Fibroblast of skin of left quadriceps (primary cell): ENCODE results near the gene BTNL2.
"Not testable (repeated sequence)": the region's sequence is repeated elsewhere in the genome, so short reads cannot be mapped to it uniquely, and the experiment has no call there.

Source experiments
- DNase-seq, 2 experiments: peaks; one replicate each; pipeline ENCODE4 v3.0.0-alpha.2; 2013; ENCODE audit warnings: low read depth in 2 of 2

BTNL2 gene

DNA sequence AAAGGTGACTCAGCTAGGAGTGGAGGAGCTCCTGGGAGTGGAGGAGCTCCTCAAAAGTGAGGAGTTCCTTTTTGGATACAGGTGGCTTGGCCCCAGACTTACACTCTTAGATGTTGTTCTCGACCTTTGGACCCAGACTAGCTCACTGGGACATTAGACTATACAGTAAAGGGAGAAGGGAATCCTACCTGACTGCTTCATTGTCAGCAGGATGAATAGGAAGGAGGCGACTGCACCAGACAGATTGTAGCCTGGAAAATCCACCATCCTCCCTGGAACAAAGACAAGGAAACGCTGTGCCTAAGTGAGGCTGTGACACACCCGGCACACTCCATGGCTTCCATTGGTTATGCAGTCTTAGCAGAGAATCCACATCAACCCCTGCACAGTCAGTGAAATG is at the start of gene BTNL2:
TSS of gene BTNL2 (minus strand) at position 325 of the 400 bp plus-strand sequence. CDS start at position 267, 58 bp downstream.
- DNase-seq: no peak

GRCh38 chr6:32449088-32449736 is 42.2 kb upstream of the BTNL2 start:
- no peak for DNase-seq

- DNase-seq: no peak
Observed at GRCh38 chr6:32447932-32448331, 41.0 kb upstream of the BTNL2 start.

- no peak for DNase-seq
Observed at GRCh38 chr6:32445321-32445854, 38.4 kb upstream of the BTNL2 start.

DNA sequence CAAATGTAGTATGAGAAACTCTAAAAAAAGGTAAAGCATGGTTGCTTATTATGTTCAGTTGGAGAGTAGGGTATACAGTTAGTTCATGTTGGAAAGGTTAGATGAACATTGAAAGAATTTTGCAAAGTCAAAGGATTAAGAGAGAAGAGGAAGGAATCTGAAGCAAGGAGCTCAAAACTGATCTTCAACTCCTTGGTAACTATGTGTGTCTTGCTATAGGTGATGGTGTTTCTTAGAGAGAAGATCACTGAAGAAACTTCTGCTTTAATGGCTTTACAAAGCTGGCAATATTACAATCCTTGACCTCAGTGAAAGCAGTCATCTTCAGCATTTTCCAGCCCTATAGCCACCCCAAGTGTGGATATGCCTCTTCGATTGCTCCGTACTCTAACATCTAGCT is 37.5 kb upstream of the BTNL2 start:
- no peak for DNase-seq

GRCh38 chr6:32442977-32443552 is 36.1 kb upstream of the BTNL2 start:
- no peak for DNase-seq

DNA sequence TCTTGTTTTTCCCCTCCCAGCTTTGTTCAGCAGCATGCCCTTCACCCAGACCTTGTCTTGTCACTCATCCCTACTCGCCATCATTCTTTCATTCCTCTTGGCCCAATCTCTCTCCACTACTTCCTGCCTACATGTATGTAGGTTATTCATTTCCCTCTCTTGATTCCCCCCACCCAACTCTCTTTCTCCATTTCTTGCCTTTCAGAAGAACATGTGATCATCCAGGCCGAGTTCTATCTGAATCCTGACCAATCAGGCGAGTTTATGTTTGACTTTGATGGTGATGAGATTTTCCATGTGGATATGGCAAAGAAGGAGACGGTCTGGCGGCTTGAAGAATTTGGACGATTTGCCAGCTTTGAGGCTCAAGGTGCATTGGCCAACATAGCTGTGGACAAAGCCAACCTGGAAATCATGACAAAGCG is 35.3 kb upstream of the BTNL2 start:
- no peak for DNase-seq

DNA sequence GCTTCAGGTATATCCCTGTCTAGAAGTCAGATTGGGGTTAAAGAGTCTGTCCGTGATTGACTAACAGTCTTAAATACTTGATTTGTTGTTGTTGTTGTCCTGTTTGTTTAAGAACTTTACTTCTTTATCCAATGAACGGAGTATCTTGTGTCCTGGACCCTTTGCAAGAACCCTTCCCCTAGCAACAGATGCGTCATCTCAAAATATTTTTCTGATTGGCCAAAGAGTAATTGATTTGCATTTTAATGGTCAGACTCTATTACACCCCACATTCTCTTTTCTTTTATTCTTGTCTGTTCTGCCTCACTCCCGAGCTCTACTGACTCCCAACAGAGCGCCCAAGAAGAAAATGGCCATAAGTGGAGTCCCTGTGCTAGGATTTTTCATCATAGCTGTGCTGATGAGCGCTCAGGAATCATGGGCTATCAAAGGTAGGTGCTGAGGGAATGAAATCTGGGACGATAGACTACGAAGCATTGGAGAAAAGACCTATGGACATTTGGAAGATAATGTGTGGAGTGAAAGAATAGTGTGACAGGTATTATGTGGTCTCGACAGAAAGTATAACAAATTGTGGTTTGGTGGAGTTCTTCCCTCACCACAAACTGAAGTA is 32.7 kb upstream of the BTNL2 start, which contains the start of gene HLA-DRA:
TSS of gene HLA-DRA (plus strand) at position 286 of the 613 bp plus-strand sequence. CDS start at position 350, 64 bp downstream.
- peak in 1 of 2 experiments; percentile 3 for DNase-seq

- no peak for DNase-seq
Observed at GRCh38 chr6:32439139-32439538, 32.2 kb upstream of the BTNL2 start.

- DNase-seq: no peak
Observed at GRCh38 chr6:32436995-32437836, 30.2 kb upstream of the BTNL2 start.

GRCh38 chr6:32436186-32436585 is 29.2 kb upstream of the BTNL2 start:
- no peak for DNase-seq

GRCh38 chr6:32433950-32434349 is 27.0 kb upstream of the BTNL2 start:
- DNase-seq: not testable (repeated sequence)

DNA sequence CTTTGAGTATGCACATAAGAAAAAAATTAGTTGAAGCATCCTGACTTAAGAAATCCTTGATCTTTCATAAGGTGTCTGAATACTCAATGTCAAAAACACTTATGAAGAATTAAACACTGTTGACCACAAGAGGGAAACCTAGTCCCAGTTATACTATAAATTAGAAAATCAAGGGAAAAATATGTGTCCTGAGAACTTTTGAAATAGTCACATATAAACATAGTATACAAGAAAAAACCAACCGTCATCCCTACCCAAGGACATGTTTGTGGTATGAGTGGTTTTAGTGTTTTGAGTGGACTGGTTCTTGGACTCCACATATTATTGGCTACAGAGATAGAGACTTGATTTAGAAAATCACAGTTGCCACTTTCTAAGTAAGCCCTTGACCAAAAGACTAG is 25.1 kb upstream of the BTNL2 start:
- DNase-seq: peak in 1 of 2 experiments; percentile 10

DNA sequence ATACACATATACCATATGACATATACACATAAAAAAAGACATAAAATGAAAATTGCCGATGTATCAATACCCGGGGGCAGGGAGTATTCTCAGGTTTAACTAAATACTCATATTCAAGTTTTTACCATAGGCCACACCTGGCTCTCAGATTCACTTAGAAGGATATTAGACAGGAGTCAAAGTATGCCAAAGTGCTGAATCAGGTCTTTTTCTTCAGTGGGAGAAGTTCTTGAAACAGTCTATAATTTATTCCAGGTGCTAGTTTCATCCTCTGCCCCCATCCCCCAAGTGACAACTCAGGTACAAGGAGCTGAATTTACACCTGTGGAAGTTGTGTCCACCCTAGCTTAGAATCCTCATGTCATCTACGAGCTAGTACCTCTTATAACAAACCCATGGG is 24.2 kb upstream of the BTNL2 start:
- DNase-seq: no peak

- no peak for DNase-seq
Observed at GRCh38 chr6:32430179-32430578, 23.2 kb upstream of the BTNL2 start.

DNA sequence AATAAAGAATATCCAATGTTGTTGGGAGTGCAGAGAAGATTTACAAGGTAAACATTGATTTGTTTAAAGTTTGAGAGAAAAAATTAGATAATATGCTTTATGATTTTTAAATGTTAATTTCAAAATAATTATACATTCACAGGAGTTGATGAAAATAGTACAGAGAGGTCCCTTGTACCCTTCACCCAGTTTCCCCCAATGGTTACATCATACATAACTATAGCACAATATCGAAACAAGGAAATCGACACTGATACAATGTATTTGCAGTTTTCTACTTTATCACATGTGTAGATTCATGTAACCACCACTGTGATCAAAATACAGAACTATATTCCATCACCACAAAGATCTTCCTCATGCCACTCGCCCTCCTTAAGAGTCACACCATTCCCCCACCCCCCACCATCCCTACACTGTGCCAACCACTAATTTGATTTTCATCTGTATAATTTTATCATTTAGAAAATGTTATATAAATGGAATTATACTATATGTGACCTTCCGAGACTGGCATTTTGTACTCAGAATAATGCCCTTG is 21.0 kb upstream of the BTNL2 start:
- DNase-seq: no peak

GRCh38 chr6:32427218-32427617 is 20.2 kb upstream of the BTNL2 start:
- DNase-seq: no peak

- DNase-seq: no peak
Observed at GRCh38 chr6:32426338-32426737, 19.4 kb upstream of the BTNL2 start.

- DNase-seq: no peak
Observed at GRCh38 chr6:32424589-32425300, 17.8 kb upstream of the BTNL2 start.

- DNase-seq: peak; percentile 55
Observed at GRCh38 chr6:32416036-32416435, 9.1 kb upstream of the BTNL2 start.

DNA sequence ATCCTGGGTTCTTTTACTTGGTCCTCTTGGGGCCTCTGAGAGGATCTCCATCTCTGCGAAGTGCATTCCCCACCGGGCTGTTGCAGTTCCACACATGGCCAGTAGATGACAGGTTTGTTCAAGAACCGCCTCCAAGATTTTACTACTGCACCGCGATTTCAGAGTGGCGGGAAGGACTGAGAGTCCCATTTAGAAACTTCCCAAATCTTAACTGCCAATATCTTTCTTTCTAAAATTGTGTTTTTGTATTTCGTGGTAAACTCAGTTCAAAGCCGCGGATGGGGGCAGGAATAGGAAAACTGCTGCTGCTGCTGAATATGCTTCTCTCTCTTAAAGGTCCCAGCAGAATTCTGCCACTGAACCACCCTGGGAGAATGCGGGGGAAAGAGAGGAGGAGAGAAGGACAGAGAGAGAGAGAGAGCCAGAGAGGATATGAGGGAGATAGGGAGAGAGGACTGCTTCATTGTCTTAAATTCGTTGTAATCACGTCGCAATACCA is 8.6 kb upstream of the BTNL2 start:
- peak in 1 of 2 experiments; percentile 46 for DNase-seq
